Astrocyte (in vitro differentiated cells and primary cell): ENCODE data around the gene HTN1. TPM values are rescaled to one million over a fixed set of nuclear protein-coding genes. Genes with fewer than 3 reads are reported as not detected.
"Not testable (repeated sequence)": the region's sequence is repeated elsewhere in the genome, so short reads cannot be mapped to it uniquely, and the experiment has no call there.

Source experiments
- DNase-seq: peaks from one replicate; pipeline ENCODE4 v3.0.0-alpha.2; 2010; ENCODE audit warnings: low read depth
- FAIRE-seq: peaks from 2 replicates; lab custom pipeline; 2011; peaks lifted over from hg19 to GRCh38; lab: Jason Lieb, UNC
- H2AFZ ChIP-seq: 2 replicates; pipeline ENCODE4 v1.6.0; 2012; ENCODE audit warnings: low read depth, low read length, inconsistent platforms
- H3K27ac ChIP-seq: 2 replicates; pipeline ENCODE4 v1.5.1; 2011; ENCODE audit warnings: low read depth, low read length, inconsistent platforms
- H3K27me3 ChIP-seq: 2 replicates; pipeline ENCODE4 v1.6.0; 2011; ENCODE audit warnings: low read length, inconsistent platforms; ENCODE audit not compliant: insufficient read depth
- H3K36me3 ChIP-seq: 2 replicates; pipeline ENCODE4 v1.5.1; 2011; ENCODE audit warnings: low read length, inconsistent platforms; ENCODE audit not compliant: insufficient read depth
- H3K4me1 ChIP-seq: 2 replicates; pipeline ENCODE4 v1.5.1; 2011; ENCODE audit warnings: low read length, inconsistent platforms; ENCODE audit not compliant: insufficient read depth
- H3K4me2 ChIP-seq: 2 replicates; pipeline ENCODE4 v1.6.0; 2012; ENCODE audit warnings: low read length, inconsistent platforms
- H3K4me3 ChIP-seq: 2 replicates; pipeline ENCODE4 v1.5.1; 2011; ENCODE audit warnings: low read depth, mild to moderate bottlenecking, low read length, inconsistent platforms; ENCODE audit not compliant: insufficient read depth
- H3K79me2 ChIP-seq: 2 replicates; pipeline ENCODE4 v1.6.0; 2012; ENCODE audit warnings: mild to moderate bottlenecking, low read length, inconsistent platforms; ENCODE audit not compliant: insufficient read depth
- H3K9ac ChIP-seq: 2 replicates; pipeline ENCODE4 v1.6.0; 2012; ENCODE audit warnings: mild to moderate bottlenecking, low read length, inconsistent platforms
- H3K9me3 ChIP-seq: 2 replicates; pipeline ENCODE4 v1.5.1; 2012; ENCODE audit warnings: low read depth, mild to moderate bottlenecking, low read length, inconsistent platforms; ENCODE audit not compliant: insufficient read depth
- H4K20me1 ChIP-seq: 2 replicates; pipeline ENCODE4 v1.6.0; 2012; ENCODE audit warnings: low read length, inconsistent platforms; ENCODE audit not compliant: insufficient read depth
- H3K27ac Mint-ChIP-seq: one replicate; pipeline ENCODE4 v1.8.0; 2021; ENCODE audit warnings: mild to moderate bottlenecking, mixed read lengths; ENCODE audit not compliant: unreplicated experiment
- H3K27me3 Mint-ChIP-seq: one replicate; pipeline ENCODE4 v1.8.0; 2021; ENCODE audit warnings: low read depth, mixed read lengths; ENCODE audit not compliant: unreplicated experiment
- H3K36me3 Mint-ChIP-seq: one replicate; pipeline ENCODE4 v1.8.0; 2021; ENCODE audit warnings: low read depth, mixed read lengths; ENCODE audit not compliant: unreplicated experiment
- H3K4me1 Mint-ChIP-seq: one replicate; pipeline ENCODE4 v1.8.0; 2021; ENCODE audit warnings: low read depth, mixed read lengths; ENCODE audit not compliant: unreplicated experiment
- H3K4me3 Mint-ChIP-seq: one replicate; pipeline ENCODE4 v1.8.0; 2021; ENCODE audit warnings: mild to moderate bottlenecking, moderate library complexity, mixed read lengths; ENCODE audit not compliant: unreplicated experiment
- H3K9me3 Mint-ChIP-seq: one replicate; pipeline ENCODE4 v1.8.0; 2021; ENCODE audit warnings: mild to moderate bottlenecking, mixed read lengths; ENCODE audit not compliant: unreplicated experiment
- CTCF ChIP-seq: IDR thresholded peaks from 2 replicates; pipeline ENCODE4 v1.5.1; 2011; ENCODE audit warnings: low read depth, mild to moderate bottlenecking, inconsistent platforms, low read length, moderate library complexity; ENCODE audit not compliant: insufficient read depth
- EZH2 ChIP-seq: IDR thresholded peaks from 2 replicates; pipeline ENCODE4 v1.6.1; 2012; ENCODE audit warnings: mild to moderate bottlenecking, low read length, inconsistent platforms; ENCODE audit not compliant: insufficient read depth
- total RNA-seq: library from RNA; stranded (reverse); gene quantifications from 2 replicates; pipeline ENCODE4 v1.2.1, GENCODE V29; 2021

The HTN1 gene
- total RNA-seq, 1 donor from 2014 or later = not detected

DNA sequence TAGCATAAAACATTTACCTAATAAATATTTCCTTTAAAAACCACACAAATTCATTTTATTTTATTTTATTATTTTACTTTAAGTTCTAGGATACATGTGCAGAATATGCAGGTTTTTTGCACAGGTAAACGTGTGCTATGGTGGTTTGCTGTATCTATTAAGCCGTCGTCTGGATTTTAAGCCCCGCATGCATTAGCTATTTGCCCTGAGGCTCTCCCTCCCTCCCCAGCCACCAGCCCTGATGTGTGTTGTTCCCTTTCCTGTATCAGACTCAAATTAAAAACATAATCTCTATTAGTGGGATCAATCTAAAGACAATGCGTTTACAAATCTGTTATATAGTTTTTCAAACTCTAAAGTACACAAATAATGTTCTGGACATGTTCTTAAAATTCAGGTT is 23.2 kb upstream of the HTN1 start:
- H3K4me3 ChIP-seq = no peak overlapping the region
- no peaks in the 10 kb centered on the region for H3K27me3 Mint-ChIP-seq
- no peaks in the 10 kb centered on the region for H3K36me3 Mint-ChIP-seq
- no peaks in the 10 kb centered on the region for H3K4me1 ChIP-seq
- H3K9me3 Mint-ChIP-seq = no peaks in the 10 kb centered on the region
- H2AFZ ChIP-seq = no peak overlapping the region
- H3K9ac ChIP-seq = no peak overlapping the region
- no peaks in the 10 kb centered on the region for H3K9me3 ChIP-seq
- H3K4me2 ChIP-seq = no peak overlapping the region
- FAIRE-seq = no peak
- H4K20me1 ChIP-seq = no peaks in the 10 kb centered on the region
- H3K4me1 Mint-ChIP-seq = no peaks in the 10 kb centered on the region
- H3K27ac ChIP-seq = no peak overlapping the region
- H3K79me2 ChIP-seq = no peaks in the 10 kb centered on the region
- no peak overlapping the region for H3K4me3 Mint-ChIP-seq
- H3K36me3 ChIP-seq = no peaks in the 10 kb centered on the region
- TF ChIP-seq CTCF = no peak
- TF ChIP-seq EZH2 = no peak
- H3K27me3 ChIP-seq = no peaks in the 10 kb centered on the region
- no peak overlapping the region for H3K27ac Mint-ChIP-seq
- DNase-seq = no peak

GRCh38 chr4:70028159-70028558 is 22.1 kb upstream of the HTN1 start, which contains the start of gene HTN3:
HTN3 (plus strand) TSS chr4:70028459; CDS start chr4:70030741, 2,282 bp downstream.
- not testable (repeated sequence) for H3K27ac ChIP-seq, H3K36me3 Mint-ChIP-seq, H3K4me3 ChIP-seq, H3K4me1 ChIP-seq, H3K4me2 ChIP-seq, FAIRE-seq, H3K9me3 ChIP-seq, DNase-seq, H3K9me3 Mint-ChIP-seq, H3K4me1 Mint-ChIP-seq, H3K27me3 ChIP-seq, H3K27ac Mint-ChIP-seq, H3K79me2 ChIP-seq, H3K27me3 Mint-ChIP-seq, H3K36me3 ChIP-seq, H3K9ac ChIP-seq, H2AFZ ChIP-seq, H4K20me1 ChIP-seq, H3K4me3 Mint-ChIP-seq

- FAIRE-seq, H3K4me1 Mint-ChIP-seq: not testable (repeated sequence)
Observed at GRCh38 chr4:70037559-70037958, 12.7 kb upstream of the HTN1 start.

DNA sequence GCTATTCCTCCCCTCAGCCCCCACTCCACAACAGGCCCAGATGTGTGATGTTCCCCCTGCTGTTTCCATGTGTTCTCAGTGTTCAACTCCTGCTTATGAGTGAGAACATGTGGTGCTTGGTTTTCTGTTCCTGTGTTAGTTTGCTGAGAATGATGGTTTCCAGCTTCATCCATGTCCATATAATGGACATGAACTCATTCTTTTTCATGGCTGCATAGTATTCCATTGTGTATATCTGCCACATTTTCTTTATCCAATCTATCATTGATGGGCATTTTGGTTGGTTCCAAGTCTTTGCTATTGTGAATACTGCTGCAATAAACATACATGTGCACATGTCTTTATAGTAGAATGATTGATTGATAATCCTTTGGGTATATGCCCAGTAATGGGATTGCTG is 10.3 kb upstream of the HTN1 start:
- not testable (repeated sequence) for H3K36me3 ChIP-seq, H3K4me2 ChIP-seq, H3K9ac ChIP-seq, H4K20me1 ChIP-seq, H3K4me1 Mint-ChIP-seq, H3K4me3 ChIP-seq, H3K27ac Mint-ChIP-seq, H3K4me1 ChIP-seq, H3K27me3 Mint-ChIP-seq, H3K9me3 ChIP-seq, FAIRE-seq, H3K79me2 ChIP-seq, H3K9me3 Mint-ChIP-seq, H2AFZ ChIP-seq, DNase-seq, H3K36me3 Mint-ChIP-seq, H3K27me3 ChIP-seq, H3K4me3 Mint-ChIP-seq, H3K27ac ChIP-seq

More at GRCh38 chr4:70037559-70037958, 12.7 kb upstream of the HTN1 start:
- H3K79me2 ChIP-seq, H3K9me3 ChIP-seq, H3K27ac Mint-ChIP-seq, H3K36me3 Mint-ChIP-seq, H3K27ac ChIP-seq, H3K4me3 Mint-ChIP-seq, H3K27me3 ChIP-seq, H3K4me3 ChIP-seq, H3K4me1 ChIP-seq, H4K20me1 ChIP-seq, H3K9ac ChIP-seq, H2AFZ ChIP-seq, H3K9me3 Mint-ChIP-seq, H3K4me2 ChIP-seq, DNase-seq, H3K36me3 ChIP-seq, H3K27me3 Mint-ChIP-seq: not testable (repeated sequence)
